Measurements from ENCODE around the gene S1PR3. TPM values are rescaled to one million over a fixed set of nuclear protein-coding genes. Genes with fewer than 3 reads are reported as not detected.

Gene S1PR3
- total RNA-seq, 1 donor from 2014 or later = 1.6 TPM

- Mint-ChIP-seq H3K27me3 (ENCODE audit: unreplicated experiment) (peaks cover 3% of the 10 kb centered on the region), H3K27ac (ENCODE audit: unreplicated experiment) (no peak overlapping the region), H3K4me3 (ENCODE audit: unreplicated experiment) (no peak overlapping the region), H3K4me1 (ENCODE audit: unreplicated experiment) (no peaks in the 10 kb centered on the region), H3K36me3 (ENCODE audit: unreplicated experiment) (no peaks in the 10 kb centered on the region), H3K9me3 (ENCODE audit: unreplicated experiment) (no peaks in the 10 kb centered on the region)
- no peak for TF ChIP-seq CTCF (IDR thresholded peaks at IDR 0.05)
- DNase-seq (ENCODE audit: extremely low spot score, unreplicated experiment) = no peak
Measured at GRCh38 chr9:89046832-89047231, 55.6 kb downstream of the S1PR3 start.

- H3K36me3 Mint-ChIP-seq (ENCODE audit: unreplicated experiment) = no peaks in the 10 kb centered on the region
- no peak overlapping the region for H3K27ac Mint-ChIP-seq (ENCODE audit: unreplicated experiment)
- H3K4me1 Mint-ChIP-seq (ENCODE audit: unreplicated experiment) = no peaks in the 10 kb centered on the region
- peaks cover 3% of the 10 kb centered on the region for H3K27me3 Mint-ChIP-seq (ENCODE audit: unreplicated experiment)
- H3K4me3 Mint-ChIP-seq (ENCODE audit: unreplicated experiment) = no peak overlapping the region
- no peaks in the 10 kb centered on the region for H3K9me3 Mint-ChIP-seq (ENCODE audit: unreplicated experiment)
- no peak for DNase-seq (ENCODE audit: extremely low spot score, unreplicated experiment)
- no peak for TF ChIP-seq CTCF (IDR thresholded peaks at IDR 0.05)
Measured at GRCh38 chr9:89047667-89048066, 56.4 kb downstream of the S1PR3 start.

GRCh38 chr9:89048616-89049015 lies 57.3 kb downstream of the S1PR3 start:
- no peak for TF ChIP-seq CTCF (IDR thresholded peaks at IDR 0.05)

GRCh38 chr9:89049646-89050045 lies 58.4 kb downstream of the S1PR3 start:
- peaks cover 3% of the 10 kb centered on the region for H3K27me3 Mint-ChIP-seq (ENCODE audit: unreplicated experiment)
- no peak overlapping the region for H3K27ac Mint-ChIP-seq (ENCODE audit: unreplicated experiment)
- no peaks in the 10 kb centered on the region for H3K36me3 Mint-ChIP-seq (ENCODE audit: unreplicated experiment)
- TF ChIP-seq CTCF (IDR thresholded peaks at IDR 0.05) = no peak
- DNase-seq (ENCODE audit: extremely low spot score, unreplicated experiment) = no peak
- H3K4me3 Mint-ChIP-seq (ENCODE audit: unreplicated experiment) = no peak overlapping the region
- H3K9me3 Mint-ChIP-seq (ENCODE audit: unreplicated experiment) = no peaks in the 10 kb centered on the region
- H3K4me1 Mint-ChIP-seq (ENCODE audit: unreplicated experiment) = no peaks in the 10 kb centered on the region

More at GRCh38 chr9:89048616-89049015, 57.3 kb downstream of the S1PR3 start:
- H3K36me3 Mint-ChIP-seq (ENCODE audit: unreplicated experiment) = no peaks in the 10 kb centered on the region
- H3K27ac Mint-ChIP-seq (ENCODE audit: unreplicated experiment) = no peak overlapping the region
- peaks cover 3% of the 10 kb centered on the region for H3K27me3 Mint-ChIP-seq (ENCODE audit: unreplicated experiment)
- no peaks in the 10 kb centered on the region for H3K4me1 Mint-ChIP-seq (ENCODE audit: unreplicated experiment)
- no peak overlapping the region for H3K4me3 Mint-ChIP-seq (ENCODE audit: unreplicated experiment)
- no peaks in the 10 kb centered on the region for H3K9me3 Mint-ChIP-seq (ENCODE audit: unreplicated experiment)
- DNase-seq (ENCODE audit: extremely low spot score, unreplicated experiment) = peak; percentile 44

- Mint-ChIP-seq H3K36me3 (ENCODE audit: unreplicated experiment) (no peaks in the 10 kb centered on the region), H3K27me3 (ENCODE audit: unreplicated experiment) (peaks cover 3% of the 10 kb centered on the region), H3K4me3 (ENCODE audit: unreplicated experiment) (no peak overlapping the region), H3K4me1 (ENCODE audit: unreplicated experiment) (no peaks in the 10 kb centered on the region), H3K27ac (ENCODE audit: unreplicated experiment) (no peak overlapping the region), H3K9me3 (ENCODE audit: unreplicated experiment) (no peaks in the 10 kb centered on the region)
- TF ChIP-seq CTCF (IDR thresholded peaks at IDR 0.05) = no peak
- DNase-seq (ENCODE audit: extremely low spot score, unreplicated experiment) = no peak
Measured at GRCh38 chr9:89051421-89052025, 60.3 kb downstream of the S1PR3 start.

Measured in osteocyte (in vitro differentiated cells).